HCT116 (cell line): Measurements from ENCODE around the gene KIFC1. TPM values are rescaled to one million over a fixed set of nuclear protein-coding genes. Genes with fewer than 3 reads are reported as not detected.
A peak's percentile ranks its signal among the peaks of the same experiment; 100 is the strongest.

ENCODE experiments used
- ATAC-seq: fragments of 200-7000 bp; cut with Tn5 transposase; 2 replicates; pipeline ENCODE4 v1.9.1; 2020; ENCODE audit warnings: mild to moderate bottlenecking, moderate library complexity
- Bru-seq: library from RNA; stranded (reverse); fragments of 400-500 nt; gene quantifications from one replicate; lab custom pipeline; 2021; lab: Mats Ljungman, UMichigan
- BruChase-seq, 2 experiments: library from RNA; stranded (reverse); fragments of 400-500 nt; gene quantifications; one replicate each; lab custom pipeline; 2021; lab: Mats Ljungman, UMichigan
- BruUV-seq: library from RNA; stranded (reverse); fragments of 400-500 nt; replicated peaks from 2 replicates; lab custom pipeline; 2021; lab: Mats Ljungman, UMichigan
- CTCF ChIA-PET: fragments of 300-600 bp; sonication (Branson Sonifier 250); formaldehyde crosslinking; loops from one replicate; lab custom pipeline; 2021; ENCODE audit warnings: antibody characterized with exemption; lab: Charles Lee
- POLR2A ChIA-PET: fragments of 300-600, 350-600 bp; sonication (Branson Sonifier 250); formaldehyde crosslinking; loops from one replicate; lab custom pipeline; 2021; ENCODE audit warnings: antibody characterized with exemption; lab: Charles Lee
- RAD21 ChIA-PET, 2 experiments: fragments of 300-600 bp; sonication (Branson Sonifier 250); formaldehyde crosslinking; loops; one replicate each; lab custom pipeline; 2023; ENCODE audit warnings: low total read pairs in 2 of 2; ENCODE audit not compliant: uncharacterized antibody in 2 of 2, unreplicated experiment in 2 of 2, low non-redundant PET in 1 of 2; lab: Charles Lee
- DNase-seq: peaks from one replicate; pipeline ENCODE4 v3.0.0-alpha.2; 2010; ENCODE audit warnings: low read depth, low spot score
- H2AFZ ChIP-seq: fragments of 200-600 bp; shearing (Covaris generic), sonication (generic); 2 replicates; pipeline ENCODE4 v1.6.1; 2017; ENCODE audit warnings: low read depth, mixed run types, mixed read lengths, antibody characterized with exemption, low read length; ENCODE audit not compliant: poor library complexity, severe bottlenecking
- H3K27ac ChIP-seq: 2 replicates; pipeline ENCODE4 v1.5.1; 2012; ENCODE audit warnings: low read depth, low read length
- H3K27me3 ChIP-seq: fragments of 200-600 bp; sonication (generic); 2 replicates; pipeline ENCODE4 v1.6.1; 2016; ENCODE audit warnings: mixed run types, low read length, mixed read lengths; ENCODE audit not compliant: insufficient read depth
- H3K36me3 ChIP-seq, 2 experiments: fragments of 200-500 bp in 1 of 2; fragments of 200-600 bp in 1 of 2; sonication (Bioruptor generic) in 1 of 2; sonication (generic) in 1 of 2; 2 replicates each; pipeline versions ENCODE4 v1.5.1 to v1.6.1; 2014 to 2016; ENCODE audit warnings: low read length in 2 of 2, inconsistent platforms in 1 of 2, mixed read lengths in 1 of 2, mixed run types in 1 of 2; ENCODE audit not compliant: insufficient read depth in 2 of 2, control insufficient read depth in 1 of 2
- H3K4me1 ChIP-seq, 2 experiments: fragments of 200-600 bp in 1 of 2; sonication (generic) in 1 of 2; 2 replicates each; pipeline versions ENCODE4 v1.5.1 to v1.6.1; 2012 to 2017; ENCODE audit warnings: low read length in 2 of 2, inconsistent platforms in 1 of 2, mild to moderate bottlenecking in 1 of 2, mixed read lengths in 1 of 2, mixed run types in 1 of 2, moderate library complexity in 1 of 2; ENCODE audit not compliant: insufficient read depth in 2 of 2, control insufficient read depth in 1 of 2
- H3K4me2 ChIP-seq: fragments of 200-600 bp; sonication (generic); 2 replicates; pipeline ENCODE4 v1.6.1; 2017; ENCODE audit warnings: mixed run types, low read length, mixed read lengths
- H3K4me3 ChIP-seq, 2 experiments: fragments of 200-600 bp in 1 of 2; sonication (generic) in 1 of 2; replicated peaks in 1 of 2; 2 replicates each; pipeline ENCODE4 v1.5.1; 2011 to 2016; ENCODE audit warnings: low read length in 2 of 2, control low read depth in 1 of 2, low read depth in 1 of 2, mild to moderate bottlenecking in 1 of 2, mixed read lengths in 1 of 2, mixed run types in 1 of 2
- H3K79me2 ChIP-seq: fragments of 200-600 bp; sonication (generic); 2 replicates; pipeline ENCODE4 v1.6.1; 2017; ENCODE audit warnings: mild to moderate bottlenecking, mixed run types, low read length, moderate library complexity, mixed read lengths; ENCODE audit not compliant: insufficient read depth
- H3K9ac ChIP-seq: fragments of 200-600 bp; sonication (generic); 2 replicates; pipeline ENCODE4 v1.6.1; 2016; ENCODE audit warnings: low read length, mixed read lengths
- H3K9me2 ChIP-seq: fragments of 200-600 bp; sonication (generic), shearing (Covaris generic); 2 replicates; pipeline ENCODE4 v1.6.1; 2017; ENCODE audit warnings: mixed run types, mild to moderate bottlenecking, moderate library complexity; ENCODE audit not compliant: insufficient read depth
- H3K9me3 ChIP-seq, 2 experiments: fragments of 200-500 bp in 1 of 2; fragments of 200-600 bp in 1 of 2; sonication (Bioruptor generic) in 1 of 2; sonication (generic) in 1 of 2; 2 replicates each; pipeline ENCODE4 v1.6.1; 2014 to 2017; ENCODE audit warnings: low read length in 2 of 2, mixed read lengths in 2 of 2, inconsistent platforms in 1 of 2, low read depth in 1 of 2, mild to moderate bottlenecking in 1 of 2, mixed run types in 1 of 2, moderate library complexity in 1 of 2; ENCODE audit not compliant: control insufficient read depth in 1 of 2, insufficient read depth in 1 of 2
- H4K20me1 ChIP-seq: fragments of 200-600 bp; sonication (generic), shearing (Covaris generic); 2 replicates; pipeline ENCODE4 v1.6.1; 2017; ENCODE audit warnings: mixed run types, mild to moderate bottlenecking, moderate library complexity; ENCODE audit not compliant: insufficient read depth
- ATF3 ChIP-seq: IDR thresholded peaks from 2 replicates; pipeline ENCODE4 v1.6.1; 2012
- CBX3 ChIP-seq: IDR thresholded peaks from 2 replicates; pipeline ENCODE4 v1.6.1; 2012; ENCODE audit warnings: low read depth
- CEBPB ChIP-seq: IDR thresholded peaks from 2 replicates; pipeline ENCODE4 v1.6.1; 2012; ENCODE audit warnings: low read depth
- CTCF ChIP-seq, 3 experiments: fragments of 200-600 bp in 1 of 3; sonication (generic) in 1 of 3; IDR thresholded peaks in 2 of 3; conservative IDR thresholded peaks in 1 of 3; 2 replicates each; pipeline ENCODE4 v1.5.1; 2012 to 2017; ENCODE audit warnings: low read depth in 2 of 3, low read length in 2 of 3, antibody characterized with exemption in 1 of 3, borderline replicate concordance in 1 of 3, control low read depth in 1 of 3, mild to moderate bottlenecking in 1 of 3, mixed read lengths in 1 of 3, mixed run types in 1 of 3, moderate library complexity in 1 of 3; ENCODE audit not compliant: insufficient read depth in 1 of 3
- ELF1 ChIP-seq: IDR thresholded peaks from 2 replicates; pipeline ENCODE4 v1.6.1; 2012; ENCODE audit warnings: low read depth, borderline replicate concordance
- EZH2 ChIP-seq: fragments of 200-600 bp; sonication (generic); IDR thresholded peaks from 2 replicates; pipeline ENCODE4 v1.6.1; 2017; ENCODE audit warnings: antibody characterized with exemption, mixed run types
- FOSL1 ChIP-seq: IDR thresholded peaks from 2 replicates; pipeline ENCODE4 v1.6.1; 2012; ENCODE audit warnings: low read depth
- MAX ChIP-seq: IDR thresholded peaks from 2 replicates; pipeline ENCODE4 v1.6.1; 2012
- POLR2A ChIP-seq: IDR thresholded peaks from 2 replicates; pipeline ENCODE4 v1.7.0; 2011; ENCODE audit warnings: borderline replicate concordance; ENCODE audit not compliant: insufficient read depth, insufficient read length; ENCODE audit errors: extremely low read depth
- POLR2AphosphoS5 ChIP-seq: IDR thresholded peaks from 2 replicates; pipeline ENCODE4 v1.6.1; 2011; ENCODE audit warnings: mild to moderate bottlenecking, low read depth, low read length, moderate library complexity
- RAD21 ChIP-seq: IDR thresholded peaks from 2 replicates; pipeline ENCODE4 v1.6.1; 2012; ENCODE audit warnings: low read depth, mild to moderate bottlenecking
- SIN3A ChIP-seq: IDR thresholded peaks from 2 replicates; pipeline ENCODE4 v1.6.1; 2012; ENCODE audit warnings: low read depth
- SP1 ChIP-seq: IDR thresholded peaks from 2 replicates; pipeline ENCODE4 v1.6.1; 2012; ENCODE audit warnings: low read depth
- SRF ChIP-seq: IDR thresholded peaks from 2 replicates; pipeline ENCODE4 v1.6.1; 2012; ENCODE audit warnings: low read depth
- YY1 ChIP-seq: IDR thresholded peaks from 2 replicates; pipeline ENCODE4 v1.6.1; 2011; ENCODE audit warnings: low read length, low read depth, moderate library complexity, mild to moderate bottlenecking; ENCODE audit not compliant: insufficient replicate concordance; ENCODE audit errors: extremely low read depth
- ZNF274 ChIP-seq: fragments of 200-500 bp; sonication (Bioruptor generic); IDR thresholded peaks from 2 replicates; pipeline ENCODE4 v1.6.1; 2014; ENCODE audit warnings: mild to moderate bottlenecking, low read depth, low read length, inconsistent platforms
- intact Hi-C: fragments of 100-400 bp; cut with micrococcal nuclease; formaldehyde crosslinking; loops from 2 replicates; pipeline ENCODE4 v1.10.0; 2022
- long read RNA-seq: library from polyadenylated mRNA; unstranded; transcript quantifications from one replicate; pipeline ENCODE4 v2.0.0, GENCODE V29; 2021; ENCODE audit not compliant: unreplicated experiment
- polyA plus RNA-seq: library from polyadenylated mRNA; unstranded; fragments of >200 nt; gene quantifications from 2 replicates; pipeline ENCODE4 v1.2.1, GENCODE V29; 2012; ENCODE audit warnings: missing spikeins
- total RNA-seq: library from RNA; stranded (reverse); gene quantifications from one replicate; pipeline ENCODE4 v1.2.1, GENCODE V29; 2021; ENCODE audit not compliant: unreplicated experiment
- TF ChIP-seq, protein P1 (sequence below): IDR thresholded peaks from 2 replicates; pipeline ENCODE4 v1.6.1; 2011; ENCODE audit warnings: mild to moderate bottlenecking, low read length, moderate library complexity; ENCODE audit not compliant: insufficient replicate concordance; ENCODE audit errors: extremely low read depth

KIFC1 gene, protein sequence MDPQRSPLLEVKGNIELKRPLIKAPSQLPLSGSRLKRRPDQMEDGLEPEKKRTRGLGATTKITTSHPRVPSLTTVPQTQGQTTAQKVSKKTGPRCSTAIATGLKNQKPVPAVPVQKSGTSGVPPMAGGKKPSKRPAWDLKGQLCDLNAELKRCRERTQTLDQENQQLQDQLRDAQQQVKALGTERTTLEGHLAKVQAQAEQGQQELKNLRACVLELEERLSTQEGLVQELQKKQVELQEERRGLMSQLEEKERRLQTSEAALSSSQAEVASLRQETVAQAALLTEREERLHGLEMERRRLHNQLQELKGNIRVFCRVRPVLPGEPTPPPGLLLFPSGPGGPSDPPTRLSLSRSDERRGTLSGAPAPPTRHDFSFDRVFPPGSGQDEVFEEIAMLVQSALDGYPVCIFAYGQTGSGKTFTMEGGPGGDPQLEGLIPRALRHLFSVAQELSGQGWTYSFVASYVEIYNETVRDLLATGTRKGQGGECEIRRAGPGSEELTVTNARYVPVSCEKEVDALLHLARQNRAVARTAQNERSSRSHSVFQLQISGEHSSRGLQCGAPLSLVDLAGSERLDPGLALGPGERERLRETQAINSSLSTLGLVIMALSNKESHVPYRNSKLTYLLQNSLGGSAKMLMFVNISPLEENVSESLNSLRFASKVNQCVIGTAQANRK
- total RNA-seq (84.7 TPM), Bru-seq, nascent RNA (percentile 91 among the genes with signal in this experiment), BruChase-seq, experiment 1, labeled RNA remaining after a 6-hour chase (percentile 81 among the genes with signal in this experiment), BruChase-seq, experiment 2, labeled RNA remaining after a 2-hour chase (percentile 92 among the genes with signal in this experiment)
- polyA plus RNA-seq = 98.1 and 101 TPM in 2 replicates
- long read RNA-seq, transcript KIFC1-211 (11 exons, 2,706 nt) = major isoform, 25 of 55 reads
- long read RNA-seq, partial matches to known transcripts = 17 of 55 reads
- long read RNA-seq, other reads (novel, unspliced or antisense) = 12 of 55 reads

DNA sequence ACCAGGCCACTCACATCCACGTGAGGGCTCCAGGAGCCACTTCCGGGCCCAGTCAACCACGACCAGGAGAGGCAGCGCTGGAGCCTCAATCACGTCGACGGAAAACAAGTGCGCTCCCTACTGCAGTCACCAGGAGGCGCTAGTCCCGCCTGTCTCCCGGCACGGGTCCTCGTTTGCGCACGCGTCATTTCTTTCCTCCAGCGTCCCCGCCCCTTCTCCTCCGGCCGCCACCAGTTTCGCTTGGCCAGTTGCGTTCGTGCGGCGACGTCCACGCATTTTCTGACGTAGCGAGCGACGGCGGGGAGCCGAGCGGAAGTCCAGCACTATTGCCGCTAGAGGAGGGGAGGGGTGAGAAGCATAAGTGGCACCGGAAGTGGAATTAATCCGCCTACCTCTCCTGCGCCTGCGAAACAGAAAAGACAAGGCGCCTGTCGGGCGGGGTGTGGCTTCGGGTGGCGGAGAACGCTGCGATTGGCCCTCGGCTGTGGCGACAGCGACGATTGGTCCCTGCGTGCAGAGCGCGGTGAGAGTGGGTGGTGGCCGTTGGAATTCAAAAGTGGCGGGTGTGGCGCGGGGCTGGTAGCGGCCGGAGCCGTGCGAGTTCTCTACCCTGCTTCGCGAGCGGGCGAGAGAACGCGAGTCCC is at the start of gene KIFC1:
Gene KIFC1 (plus strand): TSS at position 546 of the 644 bp plus-strand sequence. CDS start 163 bp downstream, outside the sequence.
- no TSS peak for BruUV-seq
- H3K79me2 ChIP-seq = peaks cover 47% of the 10 kb centered on the region
- ChIA-PET RAD21 (no interaction called here), CTCF (interaction anchor here (0.8 to 1.2 kb wide), 3 partner anchors 24 to 265 kb away, joined by 3 read pairs; no protein-coding TSS in a partner anchor), POLR2A (interaction anchor here (1.0 kb wide), 1 partner anchor 19 kb away, joined by 3 read pairs; no protein-coding TSS in a partner anchor)
- H3K36me3 ChIP-seq = peaks cover 0 to 9% of the 10 kb centered on the region in 2 experiments; a peak in 1 of 4 replicates
- no peaks in the 10 kb centered on the region for H3K9me3 ChIP-seq
- H3K4me3 ChIP-seq = peak within 1 kb of the TSS; percentile 87 to 97
- H4K20me1 ChIP-seq = no peaks in the 10 kb centered on the region; the same call in 1 of the 2 replicates
- intact Hi-C loops = loop anchor here (1.0 to 5.0 kb wide), 2 partner anchors 19 to 104 kb away; partner anchors contain the start of genes PFDN6 and WDR46
- ATAC-seq (peak; percentile 95), DNase-seq (peak; percentile 100)
- H3K4me1 ChIP-seq = peaks cover 11 to 28% of the 10 kb centered on the region in 2 experiments
- peak within 1 kb of the TSS; percentile 87 for H3K27ac ChIP-seq
- no peaks in the 10 kb centered on the region for H3K27me3 ChIP-seq
- H3K9ac ChIP-seq = peak within 1 kb of the TSS; percentile 91
- H2AFZ ChIP-seq = peak within 1 kb of the TSS; percentile 3
- no peaks in the 10 kb centered on the region for H3K9me2 ChIP-seq
- H3K4me2 ChIP-seq = peak within 1 kb of the TSS; percentile 79
- TF ChIP-seq, protein P1, sequence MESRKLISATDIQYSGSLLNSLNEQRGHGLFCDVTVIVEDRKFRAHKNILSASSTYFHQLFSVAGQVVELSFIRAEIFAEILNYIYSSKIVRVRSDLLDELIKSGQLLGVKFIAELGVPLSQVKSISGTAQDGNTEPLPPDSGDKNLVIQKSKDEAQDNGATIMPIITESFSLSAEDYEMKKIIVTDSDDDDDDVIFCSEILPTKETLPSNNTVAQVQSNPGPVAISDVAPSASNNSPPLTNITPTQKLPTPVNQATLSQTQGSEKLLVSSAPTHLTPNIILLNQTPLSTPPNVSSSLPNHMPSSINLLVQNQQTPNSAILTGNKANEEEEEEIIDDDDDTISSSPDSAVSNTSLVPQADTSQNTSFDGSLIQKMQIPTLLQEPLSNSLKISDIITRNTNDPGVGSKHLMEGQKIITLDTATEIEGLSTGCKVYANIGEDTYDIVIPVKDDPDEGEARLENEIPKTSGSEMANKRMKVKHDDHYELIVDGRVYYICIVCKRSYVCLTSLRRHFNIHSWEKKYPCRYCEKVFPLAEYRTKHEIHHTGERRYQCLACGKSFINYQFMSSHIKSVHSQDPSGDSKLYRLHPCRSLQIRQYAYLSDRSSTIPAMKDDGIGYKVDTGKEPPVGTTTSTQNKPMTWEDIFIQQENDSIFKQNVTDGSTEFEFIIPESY = no peak
- peak; percentile 82; the same call in 1 of the 2 replicates for TF ChIP-seq ELF1
- TF ChIP-seq RAD21 = peak; percentile 80
- TF ChIP-seq SIN3A = peak; percentile 99; the same call in 1 of the 2 replicates
- no peak for TF ChIP-seq ZNF274
- TF ChIP-seq SP1 = peak; percentile 93
- no peak for TF ChIP-seq FOSL1
- TF ChIP-seq MAX = peak; percentile 95
- peak; percentile 86 to 97 (median 94) for TF ChIP-seq CTCF (IDR thresholded peaks at IDR 0.05 in 2 of 3, conservative IDR thresholded peaks at IDR 0.05 in 1 of 3; ENCODE audit: borderline replicate concordance in 1 of 3, insufficient read depth in 1 of 3, low read depth in 2 of 3, low read length in 2 of 3)
- TF ChIP-seq POLR2AphosphoS5 = peak; percentile 58
- peak; percentile 6 for TF ChIP-seq YY1
- TF ChIP-seq SRF = no peak; the same call in 1 of the 2 replicates
- no peak for TF ChIP-seq POLR2A
- peak; percentile 98 for TF ChIP-seq CBX3
- no peak for TF ChIP-seq EZH2
- no peak for TF ChIP-seq ATF3
- no peak for TF ChIP-seq CEBPB
